Measurements from ENCODE around the gene CTBP2. TPM values are rescaled to one million over a fixed set of nuclear protein-coding genes. Genes with fewer than 3 reads are reported as not detected.

The CTBP2 gene
- total and polyA plus RNA-seq, 8 donors: 71.2 to 90.0 (median 84.1) TPM

- no peak for ATAC-seq
- no peak overlapping the region for H3K27ac ChIP-seq
Observed at GRCh38 chr10:125192620-125193019, 32.3 kb upstream of the CTBP2 start.

GRCh38 chr10:125192005-125192404 is 31.6 kb upstream of the CTBP2 start:
- H3K4me3 ChIP-seq: no peak overlapping the region
- H3K27ac ChIP-seq: no peak overlapping the region
- ATAC-seq (no peak), DNase-seq (no peak)
- H3K4me1 ChIP-seq: no peaks in the 10 kb centered on the region
- no peaks in the 10 kb centered on the region for H3K27me3 ChIP-seq
- no peaks in the 10 kb centered on the region for H3K9me3 ChIP-seq
- no peak for TF ChIP-seq CTCF (IDR thresholded peaks at IDR 0.05)
- intact Hi-C loops (cut with DNase I): no loop called here
- no peaks in the 10 kb centered on the region for H3K36me3 ChIP-seq

More at GRCh38 chr10:125192620-125193019, 32.3 kb upstream of the CTBP2 start:
- no peak overlapping the region for H3K4me3 ChIP-seq
- no peaks in the 10 kb centered on the region for H3K27me3 ChIP-seq
- intact Hi-C loops (cut with DNase I): no loop called here
- H3K9me3 ChIP-seq: no peaks in the 10 kb centered on the region
- H3K36me3 ChIP-seq: no peaks in the 10 kb centered on the region
- H3K4me1 ChIP-seq: no peaks in the 10 kb centered on the region
- no peak for TF ChIP-seq CTCF (IDR thresholded peaks at IDR 0.05)
- DNase-seq: no peak

GRCh38 chr10:125190946-125191345 is 30.6 kb upstream of the CTBP2 start:
- Histone ChIP-seq H3K4me1 (no peaks in the 10 kb centered on the region), H3K9me3 (no peaks in the 10 kb centered on the region), H3K4me3 (no peak overlapping the region), H3K27ac (no peak overlapping the region), H3K36me3 (no peaks in the 10 kb centered on the region), H3K27me3 (no peaks in the 10 kb centered on the region)
- intact Hi-C loops (cut with DNase I): no loop called here
- ATAC-seq (no peak), DNase-seq (no peak)
- TF ChIP-seq CTCF (IDR thresholded peaks at IDR 0.05): no peak

- intact Hi-C loops (cut with DNase I): no loop called here
- no peak overlapping the region for H3K4me3 ChIP-seq
- H3K36me3 ChIP-seq: no peaks in the 10 kb centered on the region
- ATAC-seq: no peak
- TF ChIP-seq CTCF (IDR thresholded peaks at IDR 0.05): no peak
- no peaks in the 10 kb centered on the region for H3K9me3 ChIP-seq
- no peaks in the 10 kb centered on the region for H3K27me3 ChIP-seq
- DNase-seq: no peak
- H3K27ac ChIP-seq: no peak overlapping the region
- H3K4me1 ChIP-seq: no peaks in the 10 kb centered on the region
Observed at GRCh38 chr10:125190414-125190813, 30.1 kb upstream of the CTBP2 start.

GRCh38 chr10:125189162-125189561 is 28.8 kb upstream of the CTBP2 start:
- no peak overlapping the region for H3K27ac ChIP-seq
- no peaks in the 10 kb centered on the region for H3K36me3 ChIP-seq
- ATAC-seq (no peak), DNase-seq (no peak)
- H3K4me1 ChIP-seq: no peaks in the 10 kb centered on the region
- no peaks in the 10 kb centered on the region for H3K27me3 ChIP-seq
- intact Hi-C loops (cut with DNase I): no loop called here
- no peaks in the 10 kb centered on the region for H3K9me3 ChIP-seq
- no peak for TF ChIP-seq CTCF (IDR thresholded peaks at IDR 0.05)
- H3K4me3 ChIP-seq: no peak overlapping the region

Data from left lung (tissue), 10 donors.